HAP-1 (cell line): ENCODE data around the gene KIF21A.

Experiments
- DNase-seq, 2 experiments: peaks; one replicate each; pipeline ENCODE4 v3.0.0-alpha.2; 2016 to 2020; ENCODE audit warnings: low spot score in 2 of 2
- H3K27me3 ChIP-seq: fragments of 250-450 bp; sonication (Bioruptor Pico); 2 replicates; pipeline ENCODE4 v1.5.1; 2020; ENCODE audit warnings: low read depth, mild to moderate bottlenecking, moderate library complexity
- H3K36me3 ChIP-seq: fragments of 250-450 bp; sonication (Bioruptor Pico); replicated peaks from 2 replicates; pipeline ENCODE4 v1.5.1; 2020; ENCODE audit warnings: mild to moderate bottlenecking
- H3K4me1 ChIP-seq: fragments of 250-450 bp; sonication (Bioruptor Pico); 2 replicates; pipeline ENCODE4 v1.5.1; 2020; ENCODE audit warnings: mild to moderate bottlenecking
- H3K4me3 ChIP-seq: fragments of 250-450 bp; sonication (Bioruptor Pico); 2 replicates; pipeline ENCODE4 v1.5.1; 2020; ENCODE audit warnings: mild to moderate bottlenecking, moderate library complexity
- H3K9me3 ChIP-seq: fragments of 250-450 bp; sonication (Bioruptor Pico); 2 replicates; pipeline ENCODE4 v1.5.1; 2020; ENCODE audit warnings: mild to moderate bottlenecking, moderate library complexity
- in situ Hi-C: fragments of 300-500 bp; cut with MboI; formaldehyde crosslinking; loops from 3 replicates; pipeline ENCODE4 v1.14.3; 2020; ENCODE audit warnings: low sequenced_read_pairs, inconsistent platforms, mixed read lengths

The KIF21A gene

GRCh38 chr12:39392154-39392925 is 50.6 kb downstream of the KIF21A start:
- Histone ChIP-seq H3K36me3 (no peaks in the 10 kb centered on the region), H3K4me1 (peaks cover 32% of the 10 kb centered on the region), H3K4me3 (no peak overlapping the region), H3K9me3 (no peaks in the 10 kb centered on the region), H3K27me3 (no peaks in the 10 kb centered on the region)
- DNase-seq = peak; percentile 61 to 76
- in situ Hi-C loops = no loop called here

- no peak overlapping the region for H3K4me3 ChIP-seq
- DNase-seq = no peak
- no peaks in the 10 kb centered on the region for H3K36me3 ChIP-seq
- H3K4me1 ChIP-seq = peaks cover 32% of the 10 kb centered on the region
- in situ Hi-C loops = no loop called here
- H3K27me3 ChIP-seq = no peaks in the 10 kb centered on the region
- no peaks in the 10 kb centered on the region for H3K9me3 ChIP-seq
These were observed 52.2 kb downstream of the KIF21A start for GRCh38 chr12:39390752-39391151.

DNA sequence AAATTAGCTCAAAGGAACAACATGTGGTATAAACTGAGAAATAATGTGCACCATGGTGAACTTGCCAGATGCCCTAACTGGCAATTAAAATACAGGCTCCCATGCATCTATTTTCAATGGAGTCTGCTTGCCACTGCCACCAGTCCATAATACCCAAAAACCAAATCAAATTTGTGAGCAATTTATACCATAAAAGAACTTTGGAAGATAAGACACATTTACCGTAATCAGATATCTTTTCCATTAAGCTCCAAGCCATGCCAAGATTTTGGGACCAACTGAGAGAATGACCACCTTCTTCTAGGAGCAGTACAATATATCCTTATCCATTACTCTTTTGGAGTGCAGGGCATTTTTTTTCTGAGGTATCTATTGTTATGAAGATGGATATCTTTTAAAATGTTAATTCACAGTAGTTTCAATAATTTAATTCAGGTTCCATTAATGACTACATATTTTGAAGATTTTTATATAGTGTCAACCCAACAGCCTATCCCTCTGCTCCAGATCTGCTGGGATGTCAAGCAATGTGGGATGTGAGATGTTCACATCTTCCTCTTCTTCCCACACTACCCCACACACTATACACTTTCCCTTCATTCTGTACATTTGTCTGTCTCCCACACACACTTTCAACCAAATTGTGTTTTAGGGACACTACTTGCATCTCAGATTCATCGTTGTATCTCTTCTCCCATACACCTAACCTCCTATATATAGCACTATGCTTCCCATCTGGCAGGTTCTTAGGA is 53.3 kb downstream of the KIF21A start:
- Histone ChIP-seq H3K4me3 (no peak overlapping the region), H3K9me3 (no peaks in the 10 kb centered on the region), H3K4me1 (peaks cover 27% of the 10 kb centered on the region), H3K36me3 (no peaks in the 10 kb centered on the region), H3K27me3 (no peaks in the 10 kb centered on the region)
- in situ Hi-C loops = no loop called here
- no peak for DNase-seq

GRCh38 chr12:39386335-39386734 is 56.6 kb downstream of the KIF21A start:
- DNase-seq = no peak
- Histone ChIP-seq H3K36me3 (no peaks in the 10 kb centered on the region), H3K4me1 (no peaks in the 10 kb centered on the region), H3K27me3 (no peaks in the 10 kb centered on the region), H3K4me3 (no peak overlapping the region), H3K9me3 (no peaks in the 10 kb centered on the region)
- in situ Hi-C loops = no loop called here

GRCh38 chr12:39383114-39383513 is 59.8 kb downstream of the KIF21A start:
- H3K4me1 ChIP-seq = no peaks in the 10 kb centered on the region
- in situ Hi-C loops = no loop called here
- no peak for DNase-seq
- H3K36me3 ChIP-seq = no peaks in the 10 kb centered on the region
- H3K27me3 ChIP-seq = no peaks in the 10 kb centered on the region
- no peaks in the 10 kb centered on the region for H3K9me3 ChIP-seq
- no peak overlapping the region for H3K4me3 ChIP-seq

GRCh38 chr12:39380090-39380489 is 62.8 kb downstream of the KIF21A start:
- no peak for DNase-seq
- no peaks in the 10 kb centered on the region for H3K9me3 ChIP-seq
- no peaks in the 10 kb centered on the region for H3K27me3 ChIP-seq
- no peaks in the 10 kb centered on the region for H3K36me3 ChIP-seq
- no peak overlapping the region for H3K4me3 ChIP-seq
- H3K4me1 ChIP-seq = peaks cover 7% of the 10 kb centered on the region; the same call in 1 of the 2 replicates
- in situ Hi-C loops = no loop called here

- DNase-seq = no peak
- no peak overlapping the region for H3K4me3 ChIP-seq
- in situ Hi-C loops = no loop called here
- no peaks in the 10 kb centered on the region for H3K27me3 ChIP-seq
- peaks cover 7% of the 10 kb centered on the region; the same call in 1 of the 2 replicates for H3K4me1 ChIP-seq
- no peaks in the 10 kb centered on the region for H3K9me3 ChIP-seq
- no peaks in the 10 kb centered on the region for H3K36me3 ChIP-seq
These were observed 64.6 kb downstream of the KIF21A start for GRCh38 chr12:39378341-39378740.

- no peak overlapping the region for H3K4me3 ChIP-seq
- in situ Hi-C loops = no loop called here
- peak in 1 of 2 experiments; percentile 17 for DNase-seq
- H3K36me3 ChIP-seq = no peaks in the 10 kb centered on the region
- no peaks in the 10 kb centered on the region for H3K9me3 ChIP-seq
- H3K27me3 ChIP-seq = no peaks in the 10 kb centered on the region
- H3K4me1 ChIP-seq = peaks cover 7% of the 10 kb centered on the region; the same call in 1 of the 2 replicates
These were observed 67.6 kb downstream of the KIF21A start for GRCh38 chr12:39375206-39375808.

- Histone ChIP-seq H3K4me1 (peaks cover 11% of the 10 kb centered on the region; the same call in 1 of the 2 replicates), H3K9me3 (no peaks in the 10 kb centered on the region), H3K27me3 (no peaks in the 10 kb centered on the region), H3K36me3 (no peaks in the 10 kb centered on the region), H3K4me3 (no peak overlapping the region)
- in situ Hi-C loops = no loop called here
- DNase-seq = no peak
These were observed 70.0 kb downstream of the KIF21A start for GRCh38 chr12:39372929-39373328.

DNA sequence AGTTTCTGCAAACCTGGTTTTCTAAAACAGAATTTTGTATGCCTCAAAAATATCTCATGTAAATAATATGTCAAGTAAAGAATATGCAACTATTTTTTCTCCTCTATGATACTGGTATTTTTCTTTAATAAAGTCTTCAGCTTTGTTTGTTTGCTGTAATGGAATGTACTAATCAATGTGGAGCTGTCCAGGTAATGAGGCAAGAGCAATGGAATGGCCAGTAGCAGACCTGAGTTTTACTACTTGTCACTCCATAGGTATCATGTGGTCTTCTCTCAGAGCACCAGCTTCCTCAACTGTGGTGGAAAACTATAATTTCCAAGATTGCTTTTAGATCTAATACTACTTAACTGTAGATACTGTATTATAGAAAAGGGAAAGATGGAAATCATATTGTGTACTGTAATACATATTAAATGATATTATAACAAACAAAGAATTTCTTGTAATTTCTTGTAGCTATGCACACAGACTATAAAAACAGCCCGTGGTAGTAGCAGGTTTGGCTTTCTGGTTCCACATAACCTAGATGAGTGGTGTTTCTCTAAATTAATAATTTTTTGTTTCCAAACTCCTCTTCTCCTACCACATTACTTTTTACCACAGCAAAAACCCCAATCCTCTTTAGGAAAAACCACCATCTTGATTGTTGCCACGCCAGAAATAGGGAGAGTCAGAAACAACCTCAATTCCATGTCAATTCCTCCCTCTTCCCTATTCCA is 70.6 kb downstream of the KIF21A start:
- Histone ChIP-seq H3K4me1 (peaks cover 11% of the 10 kb centered on the region; the same call in 1 of the 2 replicates), H3K9me3 (no peaks in the 10 kb centered on the region), H3K36me3 (no peaks in the 10 kb centered on the region), H3K27me3 (no peaks in the 10 kb centered on the region), H3K4me3 (no peak overlapping the region)
- in situ Hi-C loops = no loop called here
- DNase-seq = no peak

DNA sequence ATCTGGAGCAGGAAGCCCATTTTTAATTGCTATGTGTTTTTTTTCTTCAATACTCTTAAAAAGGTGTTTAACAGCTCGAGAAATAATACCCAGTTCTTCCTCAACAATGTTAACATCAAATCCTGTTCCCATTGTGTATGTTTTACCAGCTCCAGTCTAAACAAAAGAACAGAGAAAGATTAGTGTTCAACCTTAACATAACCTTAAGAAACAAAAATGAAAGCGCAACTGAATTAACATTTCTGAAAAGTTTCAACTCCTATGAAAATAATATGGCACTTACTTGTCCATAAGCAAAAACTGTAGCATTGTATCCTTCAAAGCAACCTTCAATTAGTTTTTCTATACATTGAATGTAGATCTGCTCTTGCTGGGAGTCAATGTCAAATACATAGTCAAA is 73.2 kb downstream of the KIF21A start:
- Histone ChIP-seq H3K4me3 (no peak overlapping the region), H3K36me3 (no peaks in the 10 kb centered on the region), H3K9me3 (no peaks in the 10 kb centered on the region), H3K27me3 (no peaks in the 10 kb centered on the region), H3K4me1 (0 out of 2 replicates have a peak, but pooled peaks cover 5% of the 10 kb centered on the region)
- peak in 1 of 2 experiments; percentile 71 for DNase-seq
- in situ Hi-C loops = no loop called here

- no peak for DNase-seq
- no peaks in the 10 kb centered on the region for H3K9me3 ChIP-seq
- H3K4me1 ChIP-seq = 0 out of 2 replicates have a peak, but pooled peaks cover 5% of the 10 kb centered on the region
- H3K27me3 ChIP-seq = no peaks in the 10 kb centered on the region
- H3K4me3 ChIP-seq = no peak overlapping the region
- in situ Hi-C loops = no loop called here
- no peaks in the 10 kb centered on the region for H3K36me3 ChIP-seq
These were observed 74.0 kb downstream of the KIF21A start for GRCh38 chr12:39368891-39369290.

DNA sequence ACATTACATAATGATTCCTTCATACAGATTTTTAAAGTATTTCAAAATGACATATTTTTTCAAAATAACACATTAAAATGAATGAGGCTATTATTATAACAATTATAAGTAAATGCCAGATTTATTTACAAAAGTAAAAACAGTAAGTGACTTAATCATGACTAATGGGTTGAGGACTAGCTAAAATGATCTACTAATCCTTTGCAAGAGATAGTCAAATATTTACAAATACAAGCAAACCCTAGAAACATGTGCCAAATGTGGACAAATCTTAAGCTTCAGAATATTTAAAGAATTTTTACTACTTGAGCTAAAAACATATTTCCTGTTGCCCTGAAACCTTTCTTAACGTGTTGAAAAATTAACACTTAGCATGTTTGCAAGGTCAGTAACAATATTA is 74.8 kb downstream of the KIF21A start:
- in situ Hi-C loops = no loop called here

More for the DNA sequence above, 74.8 kb downstream of the KIF21A start:
- H3K4me3 ChIP-seq = no peak overlapping the region
- no peaks in the 10 kb centered on the region for H3K27me3 ChIP-seq
- DNase-seq = no peak
- no peaks in the 10 kb centered on the region for H3K36me3 ChIP-seq
- H3K4me1 ChIP-seq = 0 out of 2 replicates have a peak, but pooled peaks cover 5% of the 10 kb centered on the region
- H3K9me3 ChIP-seq = no peaks in the 10 kb centered on the region
